GM12875 (cell line): ENCODE measurements around the gene POMT2.

Experiments
- H3K4me3 ChIP-seq: one replicate; pipeline ENCODE4 v1.5.1; 2011; ENCODE audit warnings: low read depth, low read length, control low read depth
- TF ChIP-seq, protein P1 (sequence below): IDR thresholded peaks from 2 replicates; pipeline ENCODE4 v1.5.1; 2011; ENCODE audit warnings: low read depth, mild to moderate bottlenecking, control low read depth, inconsistent platforms, low read length, moderate library complexity, borderline replicate concordance; ENCODE audit not compliant: insufficient read depth

Gene POMT2, protein sequence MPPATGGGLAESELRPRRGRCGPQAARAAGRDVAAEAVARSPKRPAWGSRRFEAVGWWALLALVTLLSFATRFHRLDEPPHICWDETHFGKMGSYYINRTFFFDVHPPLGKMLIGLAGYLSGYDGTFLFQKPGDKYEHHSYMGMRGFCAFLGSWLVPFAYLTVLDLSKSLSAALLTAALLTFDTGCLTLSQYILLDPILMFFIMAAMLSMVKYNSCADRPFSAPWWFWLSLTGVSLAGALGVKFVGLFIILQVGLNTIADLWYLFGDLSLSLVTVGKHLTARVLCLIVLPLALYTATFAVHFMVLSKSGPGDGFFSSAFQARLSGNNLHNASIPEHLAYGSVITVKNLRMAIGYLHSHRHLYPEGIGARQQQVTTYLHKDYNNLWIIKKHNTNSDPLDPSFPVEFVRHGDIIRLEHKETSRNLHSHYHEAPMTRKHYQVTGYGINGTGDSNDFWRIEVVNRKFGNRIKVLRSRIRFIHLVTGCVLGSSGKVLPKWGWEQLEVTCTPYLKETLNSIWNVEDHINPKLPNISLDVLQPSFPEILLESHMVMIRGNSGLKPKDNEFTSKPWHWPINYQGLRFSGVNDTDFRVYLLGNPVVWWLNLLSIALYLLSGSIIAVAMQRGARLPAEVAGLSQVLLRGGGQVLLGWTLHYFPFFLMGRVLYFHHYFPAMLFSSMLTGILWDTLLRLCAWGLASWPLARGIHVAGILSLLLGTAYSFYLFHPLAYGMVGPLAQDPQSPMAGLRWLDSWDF

DNA sequence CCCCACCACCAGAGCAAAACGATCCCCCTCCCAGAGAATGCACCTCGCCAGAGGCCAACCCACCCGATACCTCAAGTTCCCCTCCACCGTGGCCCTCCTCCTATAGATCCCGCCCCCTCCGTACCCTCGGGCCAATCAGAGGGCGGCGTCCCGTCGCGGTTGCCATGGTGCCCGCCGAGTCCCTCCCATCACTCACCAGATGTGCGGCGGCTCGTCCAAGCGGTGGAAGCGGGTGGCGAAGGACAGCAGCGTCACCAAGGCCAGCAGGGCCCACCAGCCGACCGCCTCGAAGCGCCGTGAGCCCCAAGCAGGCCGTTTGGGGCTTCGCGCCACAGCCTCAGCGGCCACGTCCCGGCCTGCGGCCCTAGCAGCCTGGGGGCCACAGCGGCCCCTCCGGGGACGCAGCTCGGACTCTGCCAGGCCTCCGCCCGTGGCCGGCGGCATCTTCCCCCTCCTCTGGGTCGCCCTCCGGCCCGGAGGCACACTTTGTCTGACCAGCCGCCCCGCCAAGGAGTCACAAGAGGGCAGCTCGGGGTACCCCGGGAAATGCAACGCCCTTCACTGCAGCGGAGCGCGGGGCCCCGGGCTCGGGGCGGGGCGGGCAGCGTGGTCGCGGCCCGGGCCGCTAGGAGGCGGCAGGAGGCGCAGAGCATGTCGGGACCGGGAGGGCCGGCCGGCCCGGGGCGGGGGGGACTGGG is at the start of gene POMT2:
POMT2 (minus strand) TSS at position 646 of the 698 bp plus-strand sequence; CDS start at position 444, 202 bp downstream.
- TF ChIP-seq, protein P1, sequence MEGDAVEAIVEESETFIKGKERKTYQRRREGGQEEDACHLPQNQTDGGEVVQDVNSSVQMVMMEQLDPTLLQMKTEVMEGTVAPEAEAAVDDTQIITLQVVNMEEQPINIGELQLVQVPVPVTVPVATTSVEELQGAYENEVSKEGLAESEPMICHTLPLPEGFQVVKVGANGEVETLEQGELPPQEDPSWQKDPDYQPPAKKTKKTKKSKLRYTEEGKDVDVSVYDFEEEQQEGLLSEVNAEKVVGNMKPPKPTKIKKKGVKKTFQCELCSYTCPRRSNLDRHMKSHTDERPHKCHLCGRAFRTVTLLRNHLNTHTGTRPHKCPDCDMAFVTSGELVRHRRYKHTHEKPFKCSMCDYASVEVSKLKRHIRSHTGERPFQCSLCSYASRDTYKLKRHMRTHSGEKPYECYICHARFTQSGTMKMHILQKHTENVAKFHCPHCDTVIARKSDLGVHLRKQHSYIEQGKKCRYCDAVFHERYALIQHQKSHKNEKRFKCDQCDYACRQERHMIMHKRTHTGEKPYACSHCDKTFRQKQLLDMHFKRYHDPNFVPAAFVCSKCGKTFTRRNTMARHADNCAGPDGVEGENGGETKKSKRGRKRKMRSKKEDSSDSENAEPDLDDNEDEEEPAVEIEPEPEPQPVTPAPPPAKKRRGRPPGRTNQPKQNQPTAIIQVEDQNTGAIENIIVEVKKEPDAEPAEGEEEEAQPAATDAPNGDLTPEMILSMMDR: peak; percentile 54
- H3K4me3 ChIP-seq: peak within 1 kb of the TSS; percentile 93

DNA sequence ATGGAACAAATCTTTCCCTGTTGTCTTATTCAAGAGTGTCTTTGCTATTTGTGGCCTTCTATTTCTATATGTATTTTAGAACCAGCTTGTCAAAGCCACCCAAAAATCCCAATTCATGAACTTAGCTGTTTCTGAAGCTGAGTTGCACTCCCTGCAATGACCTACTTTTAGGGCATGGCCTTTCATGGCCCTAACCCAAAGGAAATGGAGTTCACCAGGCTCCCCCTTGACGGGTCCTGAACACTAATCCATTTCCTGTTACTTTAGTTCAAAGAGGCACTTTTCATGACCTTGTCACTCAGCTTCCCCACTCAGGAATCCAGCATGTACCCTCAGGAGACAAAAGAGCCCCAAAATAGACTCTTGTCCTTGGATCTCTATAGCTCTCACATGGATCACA is 48.6 kb upstream of the POMT2 start:
- H3K4me3 ChIP-seq: no peak overlapping the region
- TF ChIP-seq, protein P1: no peak

DNA sequence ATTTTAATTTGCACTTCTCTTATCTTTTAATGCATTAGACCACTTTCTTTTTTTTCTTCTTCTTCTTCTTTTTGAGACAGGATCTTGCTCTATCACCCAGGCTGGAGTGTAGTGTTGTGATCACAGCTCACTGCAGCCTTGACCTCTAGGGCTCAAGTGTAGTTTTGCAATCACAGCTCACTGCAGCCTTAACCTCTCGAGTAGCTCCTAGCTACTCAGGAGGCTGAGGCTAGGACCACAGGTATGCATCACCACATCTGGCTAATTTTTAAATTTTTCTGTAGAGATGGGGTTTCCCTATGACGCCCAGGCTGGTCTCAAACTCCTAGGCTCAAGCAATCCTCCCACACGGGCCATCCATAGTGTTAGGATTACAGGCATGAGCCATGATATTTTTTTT is 43.5 kb upstream of the POMT2 start:
- TF ChIP-seq, protein P1: no peak
- H3K4me3 ChIP-seq: no peak overlapping the region

DNA sequence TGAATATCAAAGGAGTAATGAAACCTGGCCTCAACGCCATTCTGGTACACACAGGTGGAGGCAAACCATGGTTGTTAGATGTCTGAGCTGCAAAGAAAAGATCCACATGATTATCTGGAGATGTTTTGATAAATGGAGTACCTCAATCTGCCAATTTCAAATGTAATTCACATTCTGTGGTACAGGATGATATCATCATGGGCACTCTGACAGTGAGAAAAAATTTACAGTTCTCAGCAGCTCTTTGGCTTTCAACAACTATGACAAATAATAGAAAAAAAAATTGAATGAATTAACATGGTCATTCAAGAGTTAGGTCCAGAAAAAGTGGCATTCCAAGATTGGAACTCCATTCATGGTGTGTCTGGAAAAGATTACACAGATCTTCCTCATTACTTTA is 38.9 kb upstream of the POMT2 start:
- TF ChIP-seq, protein P1: no peak
- no peak overlapping the region for H3K4me3 ChIP-seq

DNA sequence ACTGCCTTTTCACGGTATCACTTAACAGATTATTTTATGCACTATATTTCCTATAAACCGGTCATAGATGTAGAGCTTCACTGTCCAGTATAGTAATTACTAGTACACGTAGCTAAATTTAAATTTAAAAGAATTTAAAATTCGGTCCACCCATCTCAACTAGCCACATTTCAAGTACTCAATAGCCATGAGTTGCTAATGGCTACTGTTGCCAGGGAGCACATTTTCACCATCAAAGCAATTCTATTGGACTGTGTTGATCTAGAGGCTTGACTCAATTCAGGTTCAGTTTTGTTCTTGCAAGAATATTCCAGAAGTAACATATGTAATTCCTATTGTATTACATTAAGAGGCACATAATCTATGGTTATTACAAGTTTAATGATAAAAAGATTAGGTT is 36.2 kb upstream of the POMT2 start:
- H3K4me3 ChIP-seq: no peak overlapping the region
- TF ChIP-seq, protein P1: no peak

DNA sequence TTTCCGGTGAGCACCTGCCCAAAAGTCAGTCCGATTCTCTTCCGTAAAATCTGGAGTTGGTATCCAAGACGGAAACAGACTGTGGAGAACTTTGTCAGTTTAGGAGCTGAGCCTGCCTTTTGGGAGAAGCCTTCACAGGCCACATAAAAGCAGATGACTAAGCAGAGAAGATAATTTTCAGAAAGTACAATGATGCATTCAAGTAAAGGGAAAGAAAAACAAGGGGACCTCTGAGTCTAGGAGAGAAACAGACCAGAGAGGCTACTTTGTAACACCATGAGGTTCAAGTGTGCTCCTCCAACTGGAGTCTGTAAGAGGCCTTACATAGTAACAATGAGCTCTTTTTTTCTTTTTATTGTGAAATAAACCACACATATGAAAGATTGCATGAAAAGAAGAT is 35.1 kb upstream of the POMT2 start:
- no peak overlapping the region for H3K4me3 ChIP-seq
- TF ChIP-seq, protein P1: no peak
